Measurements from ENCODE around the gene FRMPD2.
"Not testable (repeated sequence)": the region's sequence is repeated elsewhere in the genome, so short reads cannot be mapped to it uniquely, and the experiment has no call there.

Gene FRMPD2

GRCh38 chr10:48197236-48197899, 77.1 kb downstream of the FRMPD2 start:
- DNase-seq: no peak

GRCh38 chr10:48195803-48196202, 78.7 kb downstream of the FRMPD2 start:
- no peak for DNase-seq

GRCh38 chr10:48194830-48195229, 79.7 kb downstream of the FRMPD2 start:
- no peak for DNase-seq

GRCh38 chr10:48193556-48193955, 80.9 kb downstream of the FRMPD2 start:
- DNase-seq: no peak

- no peak for DNase-seq
Observed at GRCh38 chr10:48192881-48193450, 81.5 kb downstream of the FRMPD2 start.

GRCh38 chr10:48187713-48188485, 86.6 kb downstream of the FRMPD2 start:
- DNase-seq: no peak

GRCh38 chr10:48187126-48187525, 87.4 kb downstream of the FRMPD2 start:
- DNase-seq: no peak

- DNase-seq: not testable (repeated sequence)
Observed at GRCh38 chr10:48186264-48186804, 88.2 kb downstream of the FRMPD2 start.

GRCh38 chr10:48184224-48184623, 90.3 kb downstream of the FRMPD2 start:
- no peak for DNase-seq

- not testable (repeated sequence) for DNase-seq
Observed at GRCh38 chr10:48172715-48173114, 101.8 kb downstream of the FRMPD2 start.

GRCh38 chr10:48160670-48161069, 113.8 kb downstream of the FRMPD2 start:
- DNase-seq: not testable (repeated sequence)

- DNase-seq: not testable (repeated sequence)
Observed at GRCh38 chr10:48160163-48160562, 114.3 kb downstream of the FRMPD2 start.

GRCh38 chr10:48154211-48155140, 120.0 kb downstream of the FRMPD2 start:
- not testable (repeated sequence) for DNase-seq

- not testable (repeated sequence) for DNase-seq
Observed at GRCh38 chr10:48147643-48148042, 126.9 kb downstream of the FRMPD2 start.

- DNase-seq: not testable (repeated sequence)
Observed at GRCh38 chr10:48143721-48144642, 130.5 kb downstream of the FRMPD2 start.

- not testable (repeated sequence) for DNase-seq
Observed at GRCh38 chr10:48140949-48141348, 133.5 kb downstream of the FRMPD2 start.

GRCh38 chr10:48139953-48140850, 134.3 kb downstream of the FRMPD2 start:
- not testable (repeated sequence) for DNase-seq

GRCh38 chr10:48128954-48129353, 145.5 kb downstream of the FRMPD2 start:
- not testable (repeated sequence) for DNase-seq

GRCh38 chr10:48126251-48126650, 148.2 kb downstream of the FRMPD2 start:
- DNase-seq: not testable (repeated sequence)

GRCh38 chr10:48125631-48126030, 148.9 kb downstream of the FRMPD2 start:
- not testable (repeated sequence) for DNase-seq
